Neuronal stem cell (in vitro differentiated cells): ENCODE measurements around the gene MMP26.

Experiments used
- DNase-seq: peaks from one replicate; pipeline ENCODE4 v3.0.0-alpha.2; 2013; ENCODE audit warnings: low spot score
- H2AFZ ChIP-seq: one replicate; pipeline ENCODE4 v1.6.1; 2013; ENCODE audit warnings: mild to moderate bottlenecking, low read length, inconsistent platforms
- H2AK5ac ChIP-seq: 2 replicates; pipeline ENCODE4 v1.6.1; 2013; ENCODE audit warnings: low read depth, mild to moderate bottlenecking, inconsistent platforms, low read length, moderate library complexity, mixed read lengths
- H2BK120ac ChIP-seq: 2 replicates; pipeline ENCODE4 v1.6.1; 2013; ENCODE audit warnings: low read depth, mild to moderate bottlenecking, inconsistent platforms, low read length, moderate library complexity, mixed read lengths
- H2BK12ac ChIP-seq: one replicate; pipeline ENCODE4 v1.6.1; 2013; ENCODE audit warnings: low read length, inconsistent platforms
- H2BK15ac ChIP-seq: 2 replicates; pipeline ENCODE4 v1.6.1; 2013; ENCODE audit warnings: mild to moderate bottlenecking, low read length, inconsistent platforms, mixed read lengths
- H2BK5ac ChIP-seq: one replicate; pipeline ENCODE4 v1.6.1; 2013; ENCODE audit warnings: inconsistent platforms, mild to moderate bottlenecking, low read length, moderate library complexity
- H3K14ac ChIP-seq: one replicate; pipeline ENCODE4 v1.6.1; 2013; ENCODE audit warnings: low read length, inconsistent platforms
- H3K18ac ChIP-seq: 2 replicates; pipeline ENCODE4 v1.6.1; 2013; ENCODE audit warnings: low read length, inconsistent platforms
- H3K23ac ChIP-seq: 2 replicates; pipeline ENCODE4 v1.6.1; 2013; ENCODE audit warnings: low read depth, mild to moderate bottlenecking, mixed read lengths, low read length, inconsistent platforms; ENCODE audit not compliant: poor library complexity
- H3K27ac ChIP-seq: replicated peaks from 3 replicates; pipeline ENCODE4 v1.5.1; 2013; ENCODE audit warnings: low read length, inconsistent platforms
- H3K27me3 ChIP-seq, 3 experiments: 2 replicates each; pipeline ENCODE4 v1.6.1; 2013; ENCODE audit warnings: low read length in 3 of 3, mild to moderate bottlenecking in 2 of 3, inconsistent platforms in 1 of 3, low read depth in 1 of 3, mixed read lengths in 1 of 3, moderate library complexity in 1 of 3; ENCODE audit not compliant: control insufficient read depth in 3 of 3, insufficient read depth in 3 of 3
- H3K36me3 ChIP-seq, 2 donors: replicated peaks in 1 of 2; 2 replicates each; pipeline ENCODE4 v1.6.1; 2013; ENCODE audit warnings: low read length in 2 of 2; ENCODE audit not compliant: control insufficient read depth in 2 of 2, insufficient read depth in 2 of 2
- H3K4ac ChIP-seq: 2 replicates; pipeline ENCODE4 v1.6.1; 2013; ENCODE audit warnings: inconsistent platforms, mild to moderate bottlenecking, low read length, moderate library complexity
- H3K4me1 ChIP-seq, 2 donors: 1 replicate in 1 of 2; 2 replicates in 1 of 2; pipeline ENCODE4 v1.6.1; 2013; ENCODE audit warnings: low read length in 2 of 2, low read depth in 1 of 2; ENCODE audit not compliant: control insufficient read depth in 2 of 2, insufficient read depth in 1 of 2
- H3K4me2 ChIP-seq: one replicate; pipeline ENCODE4 v1.6.1; 2013; ENCODE audit warnings: mild to moderate bottlenecking, low read length, inconsistent platforms; ENCODE audit not compliant: insufficient read depth, poor library complexity, severe bottlenecking
- H3K4me3 ChIP-seq, 2 donors: 2 replicates each; pipeline ENCODE4 v1.5.1; 2013; ENCODE audit warnings: low read length in 2 of 2, mild to moderate bottlenecking in 2 of 2, inconsistent platforms in 1 of 2, moderate library complexity in 1 of 2
- H3K79me1 ChIP-seq: one replicate; pipeline ENCODE4 v1.6.1; 2013; ENCODE audit warnings: low read depth, mild to moderate bottlenecking, inconsistent platforms, low read length, moderate library complexity
- H3K9ac ChIP-seq: one replicate; pipeline ENCODE4 v1.6.1; 2013; ENCODE audit warnings: mild to moderate bottlenecking, low read depth, low read length, inconsistent platforms; ENCODE audit not compliant: poor library complexity
- H3K9me3 ChIP-seq, 2 donors: replicated peaks in 1 of 2; 2 replicates each; pipeline versions ENCODE3 to v1.6.1; 2013; ENCODE audit warnings: low read length in 2 of 2, mild to moderate bottlenecking in 2 of 2, inconsistent platforms in 1 of 2, low read depth in 1 of 2, mixed read lengths in 1 of 2, moderate library complexity in 1 of 2; ENCODE audit not compliant: control insufficient read depth in 2 of 2, insufficient read depth in 1 of 2
- H4K8ac ChIP-seq: one replicate; pipeline ENCODE4 v1.6.1; 2013; ENCODE audit warnings: low read depth, mild to moderate bottlenecking, inconsistent platforms, low read length, moderate library complexity
- H4K91ac ChIP-seq: one replicate; pipeline ENCODE4 v1.6.1; 2013; ENCODE audit warnings: low read length, low read depth, mild to moderate bottlenecking, inconsistent platforms; ENCODE audit not compliant: poor library complexity
- WGBS, 2 donors: extraction: QIAGEN DNeasy Blood & Tissue Kit; methylation state at CpG; one replicate each; pipeline ENCODE4 v1.1.7; 2013; ENCODE audit warnings: missing lambda C conversion rate in 2 of 2, mixed read lengths in 1 of 2; ENCODE audit not compliant: insufficient read length in 2 of 2, insufficient replicate concordance in 1 of 2; ENCODE audit errors: extremely low coverage in 2 of 2; 5-methylcytosine and 5-hydroxymethylcytosine counted together

Gene MMP26

GRCh38 chr11:4673781-4674180 lies 30.8 kb upstream of the MMP26 start:
- H2BK12ac ChIP-seq, result no peak overlapping the region

GRCh38 chr11:4677948-4678347 lies 26.6 kb upstream of the MMP26 start:
- Histone ChIP-seq H3K79me1 (no peaks in the 10 kb centered on the region), H3K23ac (no peak overlapping the region), H3K36me3 (no peaks in the 10 kb centered on the region), H2BK120ac (no peak overlapping the region), H4K8ac (no peak overlapping the region), H2BK15ac (no peak overlapping the region), H3K9me3 (no peaks in the 10 kb centered on the region), H3K4me3 (no peak overlapping the region), H3K4me1 (peaks cover 3% of the 10 kb centered on the region in 2 donors), H2BK12ac (no peak overlapping the region), H3K18ac (no peak overlapping the region), H3K9ac (no peak overlapping the region), H3K4ac (no peak overlapping the region), H3K27ac (no peak overlapping the region), H2BK5ac (no peak overlapping the region), H2AFZ (no peak overlapping the region), H3K4me2 (no peak overlapping the region), H3K27me3 (no peaks in the 10 kb centered on the region), H4K91ac (no peak overlapping the region), H3K14ac (no peak overlapping the region), H2AK5ac (no peak overlapping the region)
- no peak for DNase-seq
- no CpG with 5 or more reads among the region's 2 CpGs for WGBS, 2 donors

More at GRCh38 chr11:4673781-4674180, 30.8 kb upstream of the MMP26 start:
- WGBS, 2 donors, result no CpG with 5 or more reads among the region's 2 CpGs
- Histone ChIP-seq H2BK15ac (no peak overlapping the region), H2AFZ (no peak overlapping the region), H3K4me3 (no peak overlapping the region), H2BK120ac (no peak overlapping the region), H3K23ac (no peak overlapping the region), H3K36me3 (no peaks in the 10 kb centered on the region), H3K4me1 (no peaks in the 10 kb centered on the region), H3K79me1 (no peaks in the 10 kb centered on the region), H3K4ac (no peak overlapping the region), H3K9ac (no peak overlapping the region), H3K4me2 (no peak overlapping the region), H2BK5ac (no peak overlapping the region), H4K8ac (no peak overlapping the region), H3K27ac (no peak overlapping the region), H2AK5ac (no peak overlapping the region), H3K9me3 (no peaks in the 10 kb centered on the region), H3K18ac (no peak overlapping the region), H3K27me3 (no peaks in the 10 kb centered on the region), H4K91ac (no peak overlapping the region), H3K14ac (no peak overlapping the region)
- no peak for DNase-seq

GRCh38 chr11:4680341-4680740 lies 24.2 kb upstream of the MMP26 start:
- Histone ChIP-seq H3K9ac (no peak overlapping the region), H2BK5ac (no peak overlapping the region), H3K14ac (no peak overlapping the region), H3K4me1 (peaks cover 3% of the 10 kb centered on the region in 2 donors), H4K91ac (no peak overlapping the region), H4K8ac (no peak overlapping the region), H2BK120ac (no peak overlapping the region), H3K36me3 (no peaks in the 10 kb centered on the region), H3K4me2 (no peak overlapping the region), H3K9me3 (no peaks in the 10 kb centered on the region), H2BK15ac (no peak overlapping the region), H3K23ac (no peak overlapping the region), H2AK5ac (no peak overlapping the region), H3K27ac (no peak overlapping the region), H3K4me3 (no peak overlapping the region), H3K4ac (no peak overlapping the region), H3K27me3 (no peaks in the 10 kb centered on the region), H2BK12ac (no peak overlapping the region), H2AFZ (no peak overlapping the region), H3K18ac (no peak overlapping the region), H3K79me1 (no peaks in the 10 kb centered on the region)
- WGBS, 2 donors, result no CpG with 5 or more reads among the region's 3 CpGs
- DNase-seq, result no peak

GRCh38 chr11:4682623-4683419 lies 21.8 kb upstream of the MMP26 start:
- Histone ChIP-seq H4K8ac (no peak overlapping the region), H3K9ac (no peak overlapping the region), H3K79me1 (no peaks in the 10 kb centered on the region), H3K4me2 (no peak overlapping the region), H3K9me3 (no peaks in the 10 kb centered on the region), H2AFZ (no peak overlapping the region), H3K18ac (no peak overlapping the region), H3K27ac (no peak overlapping the region), H2BK15ac (no peak overlapping the region), H3K27me3 (no peaks in the 10 kb centered on the region), H3K14ac (no peak overlapping the region), H3K4me1 (peaks cover 3% of the 10 kb centered on the region in 2 donors), H3K4me3 (no peak overlapping the region), H2BK12ac (no peak overlapping the region), H4K91ac (no peak overlapping the region), H3K36me3 (no peaks in the 10 kb centered on the region), H3K4ac (no peak overlapping the region), H3K23ac (no peak overlapping the region), H2BK5ac (no peak overlapping the region), H2AK5ac (no peak overlapping the region), H2BK120ac (no peak overlapping the region)
- DNase-seq, result no peak
- WGBS, 2 donors, result no CpG with 5 or more reads among the region's 2 CpGs
